A673 (cell line): ENCODE measurements around the gene RHBDD3.

Experiments
- EZH2 ChIP-seq: fragments of 200-600 bp; sonication (generic); IDR thresholded peaks from 2 replicates; pipeline ENCODE4 v1.6.1; 2017; ENCODE audit warnings: borderline replicate concordance, low read depth, mild to moderate bottlenecking, mixed read lengths, antibody characterized with exemption, low read length; ENCODE audit not compliant: poor library complexity, severe bottlenecking
- TF ChIP-seq, protein P1 (sequence below): fragments of 300-800, 200-600 bp; sonication (generic); conservative IDR thresholded peaks from 2 replicates; pipeline ENCODE4 v1.5.1; 2017; ENCODE audit warnings: low read depth, mild to moderate bottlenecking, antibody characterized with exemption, low read length, moderate library complexity, mixed read lengths

- TF ChIP-seq, protein P1, sequence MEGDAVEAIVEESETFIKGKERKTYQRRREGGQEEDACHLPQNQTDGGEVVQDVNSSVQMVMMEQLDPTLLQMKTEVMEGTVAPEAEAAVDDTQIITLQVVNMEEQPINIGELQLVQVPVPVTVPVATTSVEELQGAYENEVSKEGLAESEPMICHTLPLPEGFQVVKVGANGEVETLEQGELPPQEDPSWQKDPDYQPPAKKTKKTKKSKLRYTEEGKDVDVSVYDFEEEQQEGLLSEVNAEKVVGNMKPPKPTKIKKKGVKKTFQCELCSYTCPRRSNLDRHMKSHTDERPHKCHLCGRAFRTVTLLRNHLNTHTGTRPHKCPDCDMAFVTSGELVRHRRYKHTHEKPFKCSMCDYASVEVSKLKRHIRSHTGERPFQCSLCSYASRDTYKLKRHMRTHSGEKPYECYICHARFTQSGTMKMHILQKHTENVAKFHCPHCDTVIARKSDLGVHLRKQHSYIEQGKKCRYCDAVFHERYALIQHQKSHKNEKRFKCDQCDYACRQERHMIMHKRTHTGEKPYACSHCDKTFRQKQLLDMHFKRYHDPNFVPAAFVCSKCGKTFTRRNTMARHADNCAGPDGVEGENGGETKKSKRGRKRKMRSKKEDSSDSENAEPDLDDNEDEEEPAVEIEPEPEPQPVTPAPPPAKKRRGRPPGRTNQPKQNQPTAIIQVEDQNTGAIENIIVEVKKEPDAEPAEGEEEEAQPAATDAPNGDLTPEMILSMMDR: no peak
- no peak for TF ChIP-seq EZH2
Measured at GRCh38 chr22:29310065-29310862, 42.5 kb upstream of the RHBDD3 start.
